Measurements from ENCODE around the gene ZNF606.
"Not testable (repeated sequence)": the region's sequence is repeated elsewhere in the genome, so short reads cannot be mapped to it uniquely, and the experiment has no call there.

Gene ZNF606

GRCh38 chr19:58009666-58010301 is 7.2 kb upstream of the ZNF606 start:
- peak in 1 of 2 experiments; percentile 40 for DNase-seq

- DNase-seq = no peak
Observed at GRCh38 chr19:58009301-58009665, 6.7 kb upstream of the ZNF606 start.

- DNase-seq = not testable (repeated sequence)
Observed at GRCh38 chr19:58008877-58009276, 6.3 kb upstream of the ZNF606 start.

GRCh38 chr19:58007285-58007684 is 4.7 kb upstream of the ZNF606 start:
- no peak for DNase-seq

- DNase-seq = no peak
Observed at GRCh38 chr19:58003174-58003828, 681 bp upstream of the ZNF606 start.

GRCh38 chr19:58001895-58002369 is 688 bp downstream of the ZNF606 start:
- no peak for DNase-seq

GRCh38 chr19:58000677-58001076 is 1.9 kb downstream of the ZNF606 start:
- DNase-seq = no peak

- DNase-seq = no peak
Observed at GRCh38 chr19:57992841-57993240, 9.8 kb downstream of the ZNF606 start.

GRCh38 chr19:57978586-57979289 is 23.9 kb downstream of the ZNF606 start:
- no peak for DNase-seq

- no peak for DNase-seq
Observed at GRCh38 chr19:57974434-57974833, 28.2 kb downstream of the ZNF606 start, which contains the start of gene C19orf18. C19orf18 (minus strand) TSS chr19:57974534; CDS start chr19:57974432, 102 bp downstream.

GRCh38 chr19:57964761-57965160 is 37.9 kb downstream of the ZNF606 start:
- no peak for DNase-seq

GRCh38 chr19:57961785-57962184 is 40.8 kb downstream of the ZNF606 start:
- DNase-seq = no peak

- DNase-seq = no peak
Observed at GRCh38 chr19:57954996-57955395, 47.6 kb downstream of the ZNF606 start.

- no peak for DNase-seq
Observed at GRCh38 chr19:57949702-57950101, 52.9 kb downstream of the ZNF606 start.

- DNase-seq = no peak
Observed at GRCh38 chr19:57949296-57949695, 53.3 kb downstream of the ZNF606 start.

- DNase-seq = peak; percentile 78 to 94
Observed at GRCh38 chr19:57947419-57948134, 55.0 kb downstream of the ZNF606 start, which contains the start of gene ZNF256. ZNF256 (minus strand) TSS chr19:57947706; CDS start chr19:57947474, 232 bp downstream.

- DNase-seq = no peak
Observed at GRCh38 chr19:57947088-57947418, 55.6 kb downstream of the ZNF606 start.

- DNase-seq = no peak
Observed at GRCh38 chr19:57946316-57946715, 56.3 kb downstream of the ZNF606 start.

GRCh38 chr19:57941593-57941992 is 61.0 kb downstream of the ZNF606 start:
- DNase-seq = no peak

- no peak for DNase-seq
Observed at GRCh38 chr19:57935731-57936130, 66.9 kb downstream of the ZNF606 start.

GRCh38 chr19:57934820-57935665 is 67.6 kb downstream of the ZNF606 start, which contains the start of gene ZNF418:
ZNF418 (minus strand) TSS chr19:57935402; CDS start chr19:57933822, 1,580 bp downstream.
- no peak for DNase-seq

GRCh38 chr19:57927587-57927986 is 75.0 kb downstream of the ZNF606 start:
- no peak for DNase-seq

All from SW 1271 (cell line).